Embryonic facial prominence (tissue), 1 donor: ENCODE results near the gene LPAR3.
"Not testable (repeated sequence)": the region's sequence is repeated elsewhere in the genome, so short reads cannot be mapped to it uniquely, and the experiment has no call there.

ENCODE experiments used
- DNase-seq: peaks from one replicate; pipeline ENCODE4 v3.0.0-alpha.2; 2016; ENCODE audit errors: extremely low spot score

LPAR3 gene

GRCh38 chr1:84902727-84903126 is 9.7 kb upstream of the LPAR3 start:
- not testable (repeated sequence) for DNase-seq

- DNase-seq = no peak
Observed at GRCh38 chr1:84899969-84900368, 7.0 kb upstream of the LPAR3 start.

GRCh38 chr1:84896279-84896678 is 3.3 kb upstream of the LPAR3 start:
- DNase-seq = no peak

- no peak for DNase-seq
Observed at GRCh38 chr1:84890566-84890965, 2.4 kb downstream of the LPAR3 start.

- DNase-seq = no peak
Observed at GRCh38 chr1:84889437-84889836, 3.6 kb downstream of the LPAR3 start.

GRCh38 chr1:84888753-84889152 is 4.3 kb downstream of the LPAR3 start:
- DNase-seq = no peak

- DNase-seq = no peak
Observed at GRCh38 chr1:84887261-84887934, 5.6 kb downstream of the LPAR3 start.

GRCh38 chr1:84885469-84885868 is 7.5 kb downstream of the LPAR3 start:
- DNase-seq = no peak

GRCh38 chr1:84884671-84885389 is 8.2 kb downstream of the LPAR3 start:
- no peak for DNase-seq

GRCh38 chr1:84883286-84883685 is 9.7 kb downstream of the LPAR3 start:
- no peak for DNase-seq

- no peak for DNase-seq
Observed at GRCh38 chr1:84877592-84877991, 15.4 kb downstream of the LPAR3 start.

GRCh38 chr1:84876353-84876752 is 16.7 kb downstream of the LPAR3 start:
- no peak for DNase-seq

GRCh38 chr1:84873366-84873765 is 19.6 kb downstream of the LPAR3 start:
- DNase-seq = no peak

GRCh38 chr1:84872696-84873355 is 20.2 kb downstream of the LPAR3 start:
- DNase-seq = no peak

GRCh38 chr1:84871181-84871580 is 21.8 kb downstream of the LPAR3 start:
- no peak for DNase-seq

- no peak for DNase-seq
Observed at GRCh38 chr1:84870591-84870990, 22.4 kb downstream of the LPAR3 start.

- no peak for DNase-seq
Observed at GRCh38 chr1:84869720-84870119, 23.3 kb downstream of the LPAR3 start.

- no peak for DNase-seq
Observed at GRCh38 chr1:84862810-84863251, 30.2 kb downstream of the LPAR3 start.

GRCh38 chr1:84861988-84862644 is 30.9 kb downstream of the LPAR3 start:
- no peak for DNase-seq

- DNase-seq = no peak
Observed at GRCh38 chr1:84861516-84861915, 31.5 kb downstream of the LPAR3 start.

GRCh38 chr1:84859866-84860265 is 33.1 kb downstream of the LPAR3 start:
- DNase-seq = no peak

- DNase-seq = no peak
Observed at GRCh38 chr1:84857906-84858305, 35.1 kb downstream of the LPAR3 start.
